Measurements from ENCODE around the gene ACOT6.

DNA sequence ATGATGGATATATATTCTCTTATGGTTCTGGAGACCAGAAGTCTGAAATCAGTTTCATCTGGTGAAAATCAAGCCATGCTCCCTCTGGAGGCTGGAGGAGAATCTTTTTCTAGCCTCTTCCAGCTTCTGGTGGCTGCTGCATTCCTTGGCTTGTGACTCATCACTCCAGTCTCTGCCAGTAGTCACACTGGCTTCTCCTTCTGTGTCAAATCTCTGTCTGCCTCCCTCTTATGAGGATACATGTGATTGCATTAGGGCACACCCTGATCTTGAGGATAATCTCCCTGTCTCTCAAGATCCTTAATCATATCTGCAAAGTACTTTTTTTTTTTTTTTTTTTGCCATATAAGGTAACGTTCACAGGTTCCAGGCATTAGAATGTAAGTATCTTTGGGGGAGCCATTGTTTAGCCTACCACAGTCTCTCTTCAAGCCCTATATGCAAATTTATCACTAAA lies 50.2 kb downstream of the ACOT6 start:
- TF ChIP-seq BCL11A (tag by site-specific recombination; IDR thresholded peaks at IDR 0.05; ENCODE audit: low read depth): no peak
- TF ChIP-seq, protein P1, sequence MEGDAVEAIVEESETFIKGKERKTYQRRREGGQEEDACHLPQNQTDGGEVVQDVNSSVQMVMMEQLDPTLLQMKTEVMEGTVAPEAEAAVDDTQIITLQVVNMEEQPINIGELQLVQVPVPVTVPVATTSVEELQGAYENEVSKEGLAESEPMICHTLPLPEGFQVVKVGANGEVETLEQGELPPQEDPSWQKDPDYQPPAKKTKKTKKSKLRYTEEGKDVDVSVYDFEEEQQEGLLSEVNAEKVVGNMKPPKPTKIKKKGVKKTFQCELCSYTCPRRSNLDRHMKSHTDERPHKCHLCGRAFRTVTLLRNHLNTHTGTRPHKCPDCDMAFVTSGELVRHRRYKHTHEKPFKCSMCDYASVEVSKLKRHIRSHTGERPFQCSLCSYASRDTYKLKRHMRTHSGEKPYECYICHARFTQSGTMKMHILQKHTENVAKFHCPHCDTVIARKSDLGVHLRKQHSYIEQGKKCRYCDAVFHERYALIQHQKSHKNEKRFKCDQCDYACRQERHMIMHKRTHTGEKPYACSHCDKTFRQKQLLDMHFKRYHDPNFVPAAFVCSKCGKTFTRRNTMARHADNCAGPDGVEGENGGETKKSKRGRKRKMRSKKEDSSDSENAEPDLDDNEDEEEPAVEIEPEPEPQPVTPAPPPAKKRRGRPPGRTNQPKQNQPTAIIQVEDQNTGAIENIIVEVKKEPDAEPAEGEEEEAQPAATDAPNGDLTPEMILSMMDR (tag by site-specific recombination; IDR thresholded peaks at IDR 0.05): no peak
